Vagina (tissue), 2 donors: ENCODE results near the gene NFYB.

ENCODE experiments used
- POLR2A ChIP-seq, 2 donors: fragments of 450-650 bp; IDR thresholded peaks; one replicate each; pipeline ENCODE4 v1.6.1; 2017; ENCODE audit warnings: antibody characterized with exemption in 2 of 2, mild to moderate bottlenecking in 2 of 2, moderate library complexity in 2 of 2
- TF ChIP-seq, protein P1 (sequence below), 3 experiments: fragments of 450-650 bp in 2 of 3; fragments of 200-600 bp in 1 of 3; sonication (generic) in 1 of 3; IDR thresholded peaks; one replicate each; pipeline ENCODE4 v1.5.1; 2017 to 2019; ENCODE audit warnings: antibody characterized with exemption in 3 of 3, mild to moderate bottlenecking in 2 of 3, moderate library complexity in 2 of 3

DNA sequence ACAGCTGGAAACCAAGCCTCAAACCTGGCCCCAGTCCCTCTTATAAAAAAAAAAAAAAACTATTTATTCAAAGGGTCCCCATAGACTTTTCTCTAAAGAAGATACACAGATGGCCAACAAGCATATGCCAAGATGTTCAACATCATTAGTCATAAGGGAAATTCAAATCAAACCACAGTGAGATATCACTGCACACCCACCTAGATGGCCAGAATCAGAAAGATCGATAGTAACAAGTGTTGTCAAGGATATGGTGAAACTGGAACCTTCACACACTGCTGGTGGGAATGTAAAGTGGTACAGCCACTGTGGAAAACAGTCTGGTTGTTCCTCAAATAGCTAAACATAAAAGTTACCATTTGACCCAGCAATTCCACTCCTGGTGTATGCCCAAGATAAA, 5.9 kb upstream of the NFYB start:
- TF ChIP-seq, protein P1, sequence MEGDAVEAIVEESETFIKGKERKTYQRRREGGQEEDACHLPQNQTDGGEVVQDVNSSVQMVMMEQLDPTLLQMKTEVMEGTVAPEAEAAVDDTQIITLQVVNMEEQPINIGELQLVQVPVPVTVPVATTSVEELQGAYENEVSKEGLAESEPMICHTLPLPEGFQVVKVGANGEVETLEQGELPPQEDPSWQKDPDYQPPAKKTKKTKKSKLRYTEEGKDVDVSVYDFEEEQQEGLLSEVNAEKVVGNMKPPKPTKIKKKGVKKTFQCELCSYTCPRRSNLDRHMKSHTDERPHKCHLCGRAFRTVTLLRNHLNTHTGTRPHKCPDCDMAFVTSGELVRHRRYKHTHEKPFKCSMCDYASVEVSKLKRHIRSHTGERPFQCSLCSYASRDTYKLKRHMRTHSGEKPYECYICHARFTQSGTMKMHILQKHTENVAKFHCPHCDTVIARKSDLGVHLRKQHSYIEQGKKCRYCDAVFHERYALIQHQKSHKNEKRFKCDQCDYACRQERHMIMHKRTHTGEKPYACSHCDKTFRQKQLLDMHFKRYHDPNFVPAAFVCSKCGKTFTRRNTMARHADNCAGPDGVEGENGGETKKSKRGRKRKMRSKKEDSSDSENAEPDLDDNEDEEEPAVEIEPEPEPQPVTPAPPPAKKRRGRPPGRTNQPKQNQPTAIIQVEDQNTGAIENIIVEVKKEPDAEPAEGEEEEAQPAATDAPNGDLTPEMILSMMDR (IDR thresholded peaks at IDR 0.05), result no peak
- no peak for TF ChIP-seq POLR2A (IDR thresholded peaks at IDR 0.05)
